Osteocyte (in vitro differentiated cells): Measurements from ENCODE around the gene SYT9. TPM values are rescaled to one million over a fixed set of nuclear protein-coding genes. Genes with fewer than 3 reads are reported as not detected.

ENCODE experiments used
- DNase-seq: peaks from one replicate; pipeline ENCODE4 v3.0.0; 2021; ENCODE audit warnings: mixed read lengths; ENCODE audit not compliant: unreplicated experiment; ENCODE audit errors: extremely low spot score
- H3K27ac Mint-ChIP-seq: one replicate; pipeline ENCODE4 v1.8.0; 2021; ENCODE audit warnings: mild to moderate bottlenecking, mixed read lengths; ENCODE audit not compliant: unreplicated experiment
- H3K27me3 Mint-ChIP-seq: one replicate; pipeline ENCODE4 v1.8.0; 2021; ENCODE audit warnings: mixed read lengths; ENCODE audit not compliant: unreplicated experiment
- H3K36me3 Mint-ChIP-seq: one replicate; pipeline ENCODE4 v1.8.0; 2021; ENCODE audit warnings: mixed read lengths; ENCODE audit not compliant: unreplicated experiment
- H3K4me1 Mint-ChIP-seq: one replicate; pipeline ENCODE4 v1.8.0; 2021; ENCODE audit warnings: mixed read lengths; ENCODE audit not compliant: unreplicated experiment
- H3K4me3 Mint-ChIP-seq: one replicate; pipeline ENCODE4 v1.8.0; 2021; ENCODE audit warnings: mild to moderate bottlenecking, moderate library complexity, mixed read lengths; ENCODE audit not compliant: unreplicated experiment
- H3K9me3 Mint-ChIP-seq: one replicate; pipeline ENCODE4 v1.8.0; 2021; ENCODE audit warnings: mixed read lengths; ENCODE audit not compliant: unreplicated experiment
- CTCF ChIP-seq: fragments of 200-600 bp; sonication (generic); IDR thresholded peaks from 2 replicates; pipeline ENCODE4 v1.5.0; 2021; ENCODE audit warnings: antibody characterized with exemption, mild to moderate bottlenecking, moderate library complexity
- total RNA-seq: library from RNA; stranded (reverse); gene quantifications from 2 replicates; pipeline ENCODE4 v1.2.1, GENCODE V29; 2021

Gene SYT9
- total RNA-seq, 1 donor from 2014 or later, result 0.40 TPM

DNA sequence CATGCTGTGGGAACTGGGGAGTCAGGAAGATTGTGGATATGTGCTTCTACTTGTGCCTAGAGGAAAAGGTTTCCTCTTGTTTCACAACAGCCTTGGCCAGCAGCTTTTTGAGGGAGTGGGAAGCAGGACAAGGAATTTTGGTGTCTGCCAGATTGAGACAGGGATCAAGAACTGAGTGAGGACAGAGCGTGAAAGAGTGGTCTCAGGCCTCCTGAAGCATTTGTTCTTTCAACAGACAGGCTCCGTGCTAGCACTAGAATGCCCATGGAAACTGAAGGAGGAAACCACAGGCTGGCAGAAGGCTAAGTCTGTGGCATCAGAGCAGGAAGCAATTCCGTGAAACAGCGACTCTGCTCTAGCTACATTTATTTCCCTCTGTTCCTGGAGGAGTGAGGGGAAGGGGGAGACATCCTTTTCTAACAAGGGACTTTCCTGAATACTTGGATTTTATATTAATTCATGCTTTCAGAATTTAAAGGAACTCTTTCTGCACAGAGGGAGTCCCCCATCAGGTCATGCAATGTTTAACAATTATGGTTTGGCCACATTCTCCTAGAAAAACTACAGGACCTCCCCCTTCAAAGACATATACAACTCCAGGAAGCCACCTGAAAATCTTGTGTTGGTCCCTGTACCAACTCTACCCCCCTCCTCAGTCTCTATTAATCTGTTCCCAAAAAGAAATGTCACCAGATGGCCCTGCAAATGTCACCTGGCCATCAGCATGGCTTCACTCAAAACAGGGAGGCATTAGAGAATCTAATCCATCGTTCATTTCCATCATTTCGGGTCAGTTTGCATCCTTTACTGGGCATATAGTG lies 96.1 kb downstream of the SYT9 start:
- Mint-ChIP-seq H3K4me3 (no peak overlapping the region), H3K9me3 (no peaks in the 10 kb centered on the region), H3K27me3 (no peaks in the 10 kb centered on the region), H3K36me3 (no peaks in the 10 kb centered on the region), H3K27ac (no peak overlapping the region), H3K4me1 (no peaks in the 10 kb centered on the region)
- TF ChIP-seq CTCF, result no peak
- no peak for DNase-seq

DNA sequence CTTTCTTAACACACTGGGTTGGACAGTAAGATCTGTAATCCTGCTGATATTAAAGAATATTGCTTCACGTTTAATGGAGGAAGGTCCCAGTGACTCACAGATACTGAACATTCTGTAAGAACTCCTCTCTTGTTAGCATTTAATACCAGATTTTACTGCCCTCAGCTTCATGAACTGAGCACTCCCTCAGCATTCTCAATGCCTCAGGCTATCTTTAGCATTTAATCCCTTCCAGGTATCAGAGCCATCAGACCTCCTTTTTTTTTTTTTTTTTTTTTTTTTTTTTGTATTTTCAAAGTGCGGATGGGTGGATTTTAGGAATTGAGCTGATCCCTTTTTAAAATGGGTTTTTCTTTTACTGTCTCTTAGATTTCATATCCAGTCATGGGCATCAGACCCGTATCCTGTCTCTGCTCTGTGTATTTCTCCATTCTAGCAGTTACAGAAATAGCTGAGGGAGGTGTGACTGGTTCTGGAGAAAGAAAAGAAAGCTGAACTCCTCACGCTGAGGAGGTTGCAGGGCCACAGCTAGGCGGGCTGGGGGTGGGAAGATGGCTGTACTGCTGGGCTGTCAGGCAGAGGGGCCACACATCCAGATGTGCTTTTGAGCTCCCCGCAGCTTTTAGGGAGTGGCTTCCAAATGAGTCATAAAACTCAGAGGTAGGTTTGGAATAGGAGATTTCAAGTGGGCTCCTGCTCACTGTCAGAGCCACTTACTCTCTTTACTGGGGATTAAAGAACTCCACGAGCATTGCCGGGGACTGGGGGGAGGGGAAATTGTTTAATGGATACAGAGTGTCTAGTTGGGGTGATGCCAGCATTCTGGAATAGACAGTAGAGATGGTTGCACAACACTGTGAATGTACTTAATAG lies 97.0 kb downstream of the SYT9 start:
- Mint-ChIP-seq H3K27ac (no peak overlapping the region), H3K36me3 (no peaks in the 10 kb centered on the region), H3K4me1 (no peaks in the 10 kb centered on the region), H3K9me3 (no peaks in the 10 kb centered on the region), H3K4me3 (no peak overlapping the region), H3K27me3 (no peaks in the 10 kb centered on the region)
- no peak for DNase-seq
- no peak for TF ChIP-seq CTCF

DNA sequence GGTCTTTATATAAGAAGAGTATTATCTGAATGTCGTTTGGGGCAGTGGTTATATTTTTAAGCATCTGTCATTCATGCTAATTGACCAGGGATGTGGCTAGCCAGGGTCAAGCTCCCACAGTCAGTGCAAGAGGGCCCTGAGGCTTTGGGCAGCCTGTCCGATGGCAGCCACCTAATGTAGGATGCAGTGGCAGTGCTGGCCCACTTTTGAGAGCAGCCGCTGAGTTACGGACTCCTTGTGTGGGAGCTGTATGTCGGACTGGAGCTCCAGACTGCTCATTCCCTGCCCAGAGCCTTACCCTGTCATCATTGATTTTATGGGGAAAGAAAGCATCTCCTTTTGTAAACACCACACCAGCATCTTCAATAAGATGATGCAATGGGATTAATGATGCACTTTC lies 99.5 kb downstream of the SYT9 start:
- H3K36me3 Mint-ChIP-seq, result no peaks in the 10 kb centered on the region
- TF ChIP-seq CTCF, result no peak
- no peak overlapping the region for H3K27ac Mint-ChIP-seq
- no peaks in the 10 kb centered on the region for H3K4me1 Mint-ChIP-seq
- no peak overlapping the region for H3K4me3 Mint-ChIP-seq
- no peaks in the 10 kb centered on the region for H3K9me3 Mint-ChIP-seq
- H3K27me3 Mint-ChIP-seq, result no peaks in the 10 kb centered on the region
- DNase-seq, result no peak

DNA sequence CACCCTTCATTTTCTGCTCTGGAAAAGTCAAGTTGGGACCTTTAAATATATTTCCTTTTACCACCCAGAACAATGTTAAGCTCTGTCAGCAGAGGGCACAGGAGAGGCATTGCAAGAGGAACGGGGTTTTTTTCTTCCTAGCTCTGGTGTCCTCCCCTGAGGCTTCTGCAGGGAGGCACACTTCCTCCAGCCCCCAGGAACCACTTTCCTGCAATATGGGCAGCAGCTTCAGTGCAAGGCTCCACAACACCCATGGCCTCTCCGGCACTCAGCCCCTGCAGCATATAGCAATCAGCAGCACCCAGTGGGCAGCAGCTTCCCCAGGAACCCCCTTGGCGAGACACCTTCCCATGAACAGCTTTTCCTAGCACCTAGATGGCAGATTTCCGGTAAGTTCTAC lies 101.4 kb downstream of the SYT9 start:
- Mint-ChIP-seq H3K4me3 (no peak overlapping the region), H3K27me3 (no peaks in the 10 kb centered on the region), H3K36me3 (no peaks in the 10 kb centered on the region), H3K4me1 (no peaks in the 10 kb centered on the region), H3K27ac (no peak overlapping the region), H3K9me3 (no peaks in the 10 kb centered on the region)
- peak; percentile 45 for TF ChIP-seq CTCF
- DNase-seq, result no peak

- H3K27me3 Mint-ChIP-seq, result no peaks in the 10 kb centered on the region
- peaks cover 7% of the 10 kb centered on the region for H3K4me1 Mint-ChIP-seq
- no peak for DNase-seq
- TF ChIP-seq CTCF, result no peak
- H3K36me3 Mint-ChIP-seq, result no peaks in the 10 kb centered on the region
- H3K27ac Mint-ChIP-seq, result no peak overlapping the region
- no peaks in the 10 kb centered on the region for H3K9me3 Mint-ChIP-seq
- no peak overlapping the region for H3K4me3 Mint-ChIP-seq
These were observed 113.0 kb downstream of the SYT9 start for GRCh38 chr11:7364660-7365059.
